Left ventricle myocardium superior (tissue), 1 donor: ENCODE data around the gene NECTIN2. TPM values are rescaled to one million over a fixed set of nuclear protein-coding genes. Genes with fewer than 3 reads are reported as not detected.

Experiments used
- ATAC-seq: fragments of 200-7000 bp; cut with Tn5 transposase; one replicate; pipeline ENCODE4 v1.9.1; 2020; ENCODE audit warnings: mild to moderate bottlenecking, moderate library complexity
- DNase-seq: peaks from one replicate; pipeline ENCODE4 v3.0.0-alpha.2; 2020
- intact Hi-C: fragments of 100-400 bp; cut with micrococcal nuclease; formaldehyde crosslinking; loops from one replicate; pipeline ENCODE4 v1.11.0; 2022
- long read RNA-seq: library from polyadenylated mRNA; unstranded; transcript quantifications from one replicate; pipeline ENCODE4 v2.0.0, GENCODE V29; 2021
- total RNA-seq: library from RNA; stranded (reverse); fragmentation: NEBNext Ultra II Directional; extraction: Animal tissue kit (Norgen Biotek cat#: 25700); gene quantifications from one replicate; pipeline ENCODE4 v1.2.1, GENCODE V29; 2021
- donor health status: DM: no; HTN: yes; CAD: no; lungs with severe emphysema.

Gene NECTIN2
- total RNA-seq = 35.4 TPM
- long read RNA-seq, transcript NECTIN2-202 (6 exons, 2,112 nt) = major isoform, 88 of 107 reads
- long read RNA-seq, partial matches to known transcripts = 17 of 107 reads
- long read RNA-seq, other reads (novel, unspliced or antisense) = 2 of 107 reads

GRCh38 chr19:44845612-44846454, at the start of gene NECTIN2:
Gene NECTIN2 (plus strand): TSS chr19:44846297. CDS start chr19:44846526, 229 bp downstream.
- ATAC-seq (peak; percentile 86), DNase-seq (peak; percentile 100)
- intact Hi-C loops = no loop called here

DNA sequence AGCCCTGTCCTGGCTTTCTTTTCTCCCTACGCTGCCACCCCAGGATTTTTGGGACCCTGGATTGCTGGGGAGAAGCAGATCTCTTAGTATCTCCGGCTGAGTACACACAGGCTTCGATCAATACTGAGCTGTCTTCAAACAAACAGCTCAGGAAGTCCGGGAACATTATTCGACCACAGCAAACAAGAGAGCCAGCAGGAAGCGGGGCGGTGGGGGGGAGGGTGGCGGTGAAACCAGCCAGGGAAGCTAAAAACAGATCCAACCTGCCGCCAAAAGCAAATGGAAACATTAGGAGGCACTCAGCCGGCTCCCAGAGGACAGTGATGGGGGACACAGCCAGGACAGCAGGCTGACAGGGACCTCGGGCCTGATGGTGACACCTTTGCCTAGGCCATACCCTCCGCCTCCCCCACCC, 49.4 kb upstream of the NECTIN2 start:
- DNase-seq = peak; percentile 66
- intact Hi-C loops = loop anchor here (5.0 kb wide), 1 partner anchor 46 kb away; no protein-coding TSS in a partner anchor
- peak; percentile 91 for ATAC-seq

GRCh38 chr19:44799627-44800346, 46.3 kb upstream of the NECTIN2 start:
- intact Hi-C loops = loop anchor here (5.0 kb wide), 1 partner anchor 43 kb away; no protein-coding TSS in a partner anchor
- DNase-seq = no peak
- no peak for ATAC-seq

- intact Hi-C loops = no loop called here
- ATAC-seq (peak; percentile 86), DNase-seq (peak; percentile 93)
These were observed 45.6 kb upstream of the NECTIN2 start for GRCh38 chr19:44800461-44800860.

DNA sequence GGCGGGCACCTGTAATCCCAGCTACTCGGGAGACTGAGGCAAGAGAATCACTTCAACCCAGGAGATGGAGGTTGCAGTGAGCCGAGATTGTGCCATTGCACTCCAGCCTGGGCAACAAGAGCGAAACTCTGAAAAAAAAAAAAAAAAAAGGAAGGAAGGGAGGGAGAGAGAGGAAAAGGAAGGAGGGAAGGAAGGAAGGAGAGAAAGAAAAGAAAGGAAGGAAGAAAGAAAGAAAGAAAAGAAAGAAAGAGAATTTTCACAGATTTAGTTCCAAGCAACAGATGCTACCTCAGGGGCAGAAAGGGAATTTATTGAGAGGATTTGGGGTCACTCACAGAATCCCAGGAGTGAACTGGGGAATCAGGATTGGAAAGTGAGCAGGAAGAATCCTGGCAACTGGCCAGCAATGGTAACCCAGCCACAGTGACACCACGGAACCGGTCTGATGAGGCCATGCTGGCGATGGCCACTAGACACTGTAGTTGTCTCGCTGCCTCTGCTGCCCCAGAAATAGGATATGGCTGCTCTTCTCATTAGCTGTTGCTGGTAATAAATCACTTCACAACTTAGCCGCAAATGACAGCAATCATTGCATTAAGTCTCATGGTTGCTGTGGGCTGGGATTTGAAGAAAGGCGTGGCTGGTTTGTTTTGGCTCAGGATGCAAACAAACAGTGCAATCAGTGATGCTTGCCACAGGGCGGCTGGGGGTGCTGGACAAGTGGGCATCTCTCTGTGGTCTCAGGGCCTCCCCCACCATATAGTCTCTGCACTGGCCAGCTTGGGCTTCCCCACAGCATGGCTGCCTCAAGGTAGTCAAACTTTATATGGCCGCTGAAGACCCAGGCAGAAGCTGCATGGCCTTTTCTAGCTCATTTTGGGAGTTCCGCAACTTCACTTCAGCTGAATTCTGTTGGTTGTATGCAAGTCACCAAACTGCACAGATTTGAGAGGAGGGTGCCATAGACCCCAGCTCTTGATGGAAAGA, 42.4 kb upstream of the NECTIN2 start:
- ATAC-seq (no peak), DNase-seq (no peak)
- intact Hi-C loops = no loop called here

GRCh38 chr19:44806291-44806690, 39.8 kb upstream of the NECTIN2 start:
- ATAC-seq (no peak), DNase-seq (no peak)
- intact Hi-C loops = no loop called here

- DNase-seq (no peak), ATAC-seq (no peak)
- intact Hi-C loops = no loop called here
These were observed 38.9 kb upstream of the NECTIN2 start for GRCh38 chr19:44807162-44807561.

DNA sequence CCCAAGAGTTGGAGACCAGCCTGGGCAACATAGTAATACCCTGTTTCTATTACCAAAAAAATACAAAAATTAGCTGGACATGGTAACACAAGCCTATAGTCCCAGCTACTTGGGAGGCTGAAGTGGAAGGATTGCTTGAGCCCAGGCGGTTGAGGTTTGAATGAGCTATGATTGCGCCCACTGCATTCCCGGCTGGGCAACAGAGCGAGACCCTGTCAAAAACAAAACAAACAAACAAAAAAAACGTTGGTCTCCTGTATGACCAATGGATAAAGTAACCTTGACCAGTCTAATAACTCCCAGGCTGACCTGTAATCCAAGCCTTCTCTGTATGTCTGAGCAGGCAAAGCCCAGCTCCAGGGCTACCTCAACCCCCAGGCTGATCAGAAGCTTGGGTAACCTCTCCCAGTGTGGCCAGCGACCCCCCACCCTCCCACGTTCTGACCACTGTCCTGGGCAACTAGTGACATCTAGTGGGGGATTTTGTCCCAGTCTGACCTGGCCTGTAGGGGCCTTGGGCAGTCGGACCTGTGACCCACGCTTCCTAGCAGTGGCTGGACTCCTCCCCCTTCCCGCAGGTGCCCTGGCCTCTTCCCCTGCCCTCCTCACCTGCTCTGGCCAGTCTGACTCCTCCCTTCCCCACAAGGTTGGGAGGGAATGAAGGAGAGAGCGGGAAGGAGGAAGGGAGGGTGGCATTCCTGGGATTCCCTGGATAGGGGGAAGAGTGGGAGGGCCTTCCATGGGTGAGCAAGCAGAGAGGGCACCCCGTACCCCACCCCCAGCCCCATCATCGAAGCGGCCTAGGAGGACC, 38.2 kb upstream of the NECTIN2 start:
- peak; percentile 67 for ATAC-seq
- intact Hi-C loops = no loop called here
- peak; percentile 50 for DNase-seq

- DNase-seq = peak; percentile 93
- intact Hi-C loops = no loop called here
- ATAC-seq = peak; percentile 92
These were observed 37.4 kb upstream of the NECTIN2 start, which contains the start of gene BCAM for GRCh38 chr19:44808463-44809371. Gene BCAM (plus strand): TSS chr19:44809103. CDS start chr19:44809125, 22 bp downstream.

DNA sequence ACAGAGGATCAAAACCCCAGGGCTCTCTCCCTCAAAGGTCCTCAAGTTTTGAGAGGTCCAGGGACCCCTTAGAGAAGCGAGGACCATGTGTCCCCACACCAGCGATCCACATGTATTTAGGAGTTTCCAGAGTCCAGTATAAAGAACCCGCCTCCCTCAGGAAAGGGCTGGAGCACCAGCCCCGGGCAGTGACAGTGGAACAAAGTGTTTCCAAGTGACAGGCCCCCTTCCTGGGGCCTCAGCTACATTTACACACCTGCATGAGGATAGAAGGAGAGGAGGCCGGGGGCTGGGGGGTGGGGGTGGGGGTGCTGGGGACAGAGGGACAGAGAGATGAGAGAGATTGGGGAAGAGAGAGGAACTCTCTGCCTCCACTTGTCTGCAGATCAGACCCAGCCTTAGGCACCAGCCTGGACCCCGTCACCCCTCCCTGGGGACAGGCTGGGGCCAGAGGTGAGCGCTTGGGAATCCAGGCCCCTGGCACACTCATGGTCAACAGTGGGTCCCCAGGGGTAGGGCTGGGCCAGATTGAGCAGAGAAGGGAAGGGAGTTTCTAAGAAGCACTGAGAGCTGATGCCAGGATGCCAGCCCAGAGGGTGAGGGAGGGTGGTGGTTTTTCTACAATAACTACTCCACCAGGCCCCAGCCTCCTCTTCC, 36.4 kb upstream of the NECTIN2 start:
- ATAC-seq (peak; percentile 20), DNase-seq (no peak)
- intact Hi-C loops = no loop called here

- ATAC-seq (no peak), DNase-seq (no peak)
- intact Hi-C loops = no loop called here
These were observed 35.6 kb upstream of the NECTIN2 start for GRCh38 chr19:44810234-44811121.

DNA sequence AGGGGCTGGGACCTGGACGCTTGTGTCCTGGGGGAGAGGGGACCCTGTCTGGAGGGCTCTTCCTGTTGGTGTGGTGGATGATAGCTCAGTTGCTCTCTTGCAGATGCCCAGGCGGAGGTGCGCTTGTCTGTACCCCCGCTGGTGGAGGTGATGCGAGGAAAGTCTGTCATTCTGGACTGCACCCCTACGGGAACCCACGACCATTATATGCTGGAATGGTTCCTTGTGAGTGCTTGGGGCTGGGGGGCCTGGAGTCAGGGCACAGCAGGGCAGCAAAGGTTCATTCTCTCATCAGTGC, 35.0 kb upstream of the NECTIN2 start:
- ATAC-seq = no peak
- intact Hi-C loops = no loop called here
- DNase-seq = no peak

- intact Hi-C loops = no loop called here
- DNase-seq (no peak), ATAC-seq (no peak)
These were observed 33.9 kb upstream of the NECTIN2 start for GRCh38 chr19:44812142-44812718.

- ATAC-seq (no peak), DNase-seq (no peak)
- intact Hi-C loops = no loop called here
These were observed 32.8 kb upstream of the NECTIN2 start for GRCh38 chr19:44813070-44813840.
